ENCODE results near the gene TTC28. TPM values are rescaled to one million over a fixed set of nuclear protein-coding genes. Genes with fewer than 3 reads are reported as not detected.
A peak's percentile ranks its signal among the peaks of the same experiment; 100 is the strongest.
"Not testable (repeated sequence)": the region's sequence is repeated elsewhere in the genome, so short reads cannot be mapped to it uniquely, and the experiment has no call there.

The TTC28 gene
- total RNA-seq, 2 donors from 2014 or later: 29.2 to 74.6 TPM

- Histone ChIP-seq H3K27ac (no peak overlapping the region), H3K36me3 (no peaks in the 10 kb centered on the region)
- intact Hi-C loops (cut with DNase I): no loop called here
These were observed 303.7 kb downstream of the TTC28 start for GRCh38 chr22:28375761-28376534.

GRCh38 chr22:28373831-28374230 lies 305.8 kb downstream of the TTC28 start:
- 81% methylated on average over 2 of the region's 2 CpGs for WGBS

More at GRCh38 chr22:28375761-28376534, 303.7 kb downstream of the TTC28 start:
- TF ChIP-seq CTCF (IDR thresholded peaks at IDR 0.05): no peak
- no peak for TF ChIP-seq POLR2A (IDR thresholded peaks at IDR 0.05)
- TF ChIP-seq POLR2AphosphoS5 (IDR thresholded peaks at IDR 0.05): peak; percentile 8
- H3K27me3 ChIP-seq (replicated peaks; ENCODE audit: insufficient read depth): no peaks in the 10 kb centered on the region
- DNase-seq (ENCODE audit: low spot score): no peak
- H3K4me3 ChIP-seq: no peak overlapping the region
- H3K4me1 ChIP-seq (replicated peaks): no peaks in the 10 kb centered on the region
- H3K9me3 ChIP-seq: no peaks in the 10 kb centered on the region

GRCh38 chr22:28369854-28370253 lies 309.8 kb downstream of the TTC28 start:
- H3K27me3 ChIP-seq (replicated peaks; ENCODE audit: insufficient read depth): no peaks in the 10 kb centered on the region
- TF ChIP-seq CTCF (IDR thresholded peaks at IDR 0.05) (no peak), POLR2A (IDR thresholded peaks at IDR 0.05) (no peak), POLR2AphosphoS5 (IDR thresholded peaks at IDR 0.05) (no peak)
- intact Hi-C loops (cut with DNase I): no loop called here
- no peak overlapping the region for H3K27ac ChIP-seq
- no peaks in the 10 kb centered on the region for H3K36me3 ChIP-seq
- no peaks in the 10 kb centered on the region for H3K4me1 ChIP-seq (replicated peaks)
- 59% methylated on average over 2 of the region's 2 CpGs for whole genome bisulfite sequencing
- H3K9me3 ChIP-seq: no peaks in the 10 kb centered on the region
- DNase-seq (ENCODE audit: low spot score): no peak
- no peak overlapping the region for H3K4me3 ChIP-seq

More at GRCh38 chr22:28373831-28374230, 305.8 kb downstream of the TTC28 start:
- DNase-seq (ENCODE audit: low spot score): no peak
- Histone ChIP-seq H3K4me3 (no peak overlapping the region), H3K4me1 (replicated peaks) (no peaks in the 10 kb centered on the region), H3K27me3 (replicated peaks; ENCODE audit: insufficient read depth) (no peaks in the 10 kb centered on the region), H3K36me3 (no peaks in the 10 kb centered on the region), H3K9me3 (no peaks in the 10 kb centered on the region), H3K27ac (no peak overlapping the region)
- intact Hi-C loops (cut with DNase I): no loop called here
- TF ChIP-seq POLR2A (IDR thresholded peaks at IDR 0.05) (no peak), POLR2AphosphoS5 (IDR thresholded peaks at IDR 0.05) (no peak), CTCF (IDR thresholded peaks at IDR 0.05) (no peak)

GRCh38 chr22:28366856-28367255 lies 312.8 kb downstream of the TTC28 start:
- Histone ChIP-seq H3K4me1 (replicated peaks) (no peaks in the 10 kb centered on the region), H3K9me3 (no peaks in the 10 kb centered on the region), H3K27ac (no peak overlapping the region), H3K27me3 (replicated peaks; ENCODE audit: insufficient read depth) (no peaks in the 10 kb centered on the region), H3K36me3 (no peaks in the 10 kb centered on the region), H3K4me3 (no peak overlapping the region)
- 87% methylated on average over 1 of the region's 1 CpG for whole genome bisulfite sequencing
- intact Hi-C loops (cut with DNase I): no loop called here
- no peak for DNase-seq (ENCODE audit: low spot score)
- TF ChIP-seq CTCF (IDR thresholded peaks at IDR 0.05): no peak
- TF ChIP-seq POLR2AphosphoS5 (IDR thresholded peaks at IDR 0.05): no peak
- TF ChIP-seq POLR2A (IDR thresholded peaks at IDR 0.05): no peak

GRCh38 chr22:28365371-28365770 lies 314.3 kb downstream of the TTC28 start:
- 91% methylated on average over 1 of the region's 1 CpG for WGBS
- Histone ChIP-seq H3K4me3 (no peak overlapping the region), H3K4me1 (replicated peaks) (no peaks in the 10 kb centered on the region), H3K9me3 (no peaks in the 10 kb centered on the region), H3K27ac (no peak overlapping the region), H3K27me3 (replicated peaks; ENCODE audit: insufficient read depth) (no peaks in the 10 kb centered on the region), H3K36me3 (no peaks in the 10 kb centered on the region)
- intact Hi-C loops (cut with DNase I): no loop called here
- TF ChIP-seq POLR2A (IDR thresholded peaks at IDR 0.05): no peak
- TF ChIP-seq POLR2AphosphoS5 (IDR thresholded peaks at IDR 0.05): no peak
- TF ChIP-seq CTCF (IDR thresholded peaks at IDR 0.05): no peak
- DNase-seq (ENCODE audit: low spot score): no peak

GRCh38 chr22:28364105-28364504 lies 315.5 kb downstream of the TTC28 start:
- H3K4me3 ChIP-seq; intact Hi-C loops (cut with DNase I); H3K36me3 ChIP-seq; H3K9me3 ChIP-seq; H3K27me3 ChIP-seq (replicated peaks; ENCODE audit: insufficient read depth); DNase-seq (ENCODE audit: low spot score); H3K4me1 ChIP-seq (replicated peaks); H3K27ac ChIP-seq: not testable (repeated sequence)
- 95% methylated on average over 3 of the region's 3 CpGs for WGBS
